Esophagus (tissue), 2 donors: ENCODE measurements around the gene PAK6. TPM values are rescaled to one million over a fixed set of nuclear protein-coding genes. Genes with fewer than 3 reads are reported as not detected.

ENCODE experiments used
- H3K27ac ChIP-seq, 2 donors: one replicate each; pipeline ENCODE4 v1.5.1; 2013; ENCODE audit warnings: low read depth in 2 of 2, mild to moderate bottlenecking in 2 of 2, inconsistent platforms in 1 of 2, low read length in 1 of 2, moderate library complexity in 1 of 2
- H3K27me3 ChIP-seq, 2 donors: one replicate each; pipeline ENCODE4 v1.6.1; 2013; ENCODE audit warnings: low read length in 2 of 2, control low read depth in 1 of 2, mild to moderate bottlenecking in 1 of 2; ENCODE audit not compliant: insufficient read depth in 2 of 2, control insufficient read depth in 1 of 2
- H3K36me3 ChIP-seq, 2 donors: one replicate each; pipeline ENCODE4 v1.6.1; 2013; ENCODE audit warnings: low read length in 1 of 2; ENCODE audit not compliant: control insufficient read depth in 2 of 2, insufficient read depth in 2 of 2
- H3K4me1 ChIP-seq, 2 donors: one replicate each; pipeline ENCODE4 v1.6.1; 2013; ENCODE audit warnings: low read length in 1 of 2; ENCODE audit not compliant: control insufficient read depth in 2 of 2, insufficient read depth in 2 of 2
- H3K4me3 ChIP-seq, 2 donors: one replicate each; pipeline ENCODE4 v1.5.1; 2013; ENCODE audit warnings: low read length in 2 of 2, mild to moderate bottlenecking in 2 of 2, low read depth in 1 of 2, moderate library complexity in 1 of 2
- H3K9me3 ChIP-seq, 2 donors: one replicate each; pipeline ENCODE4 v1.6.1; 2013; ENCODE audit warnings: mild to moderate bottlenecking in 2 of 2, low read depth in 1 of 2, low read length in 1 of 2, moderate library complexity in 1 of 2; ENCODE audit not compliant: control insufficient read depth in 2 of 2, insufficient read depth in 1 of 2
- WGBS, 2 donors: extraction: QIAGEN DNeasy Blood & Tissue Kit; methylation state at CpG; one replicate each; pipeline ENCODE4 v1.1.7; 2013; 5-methylcytosine and 5-hydroxymethylcytosine counted together
- polyA plus RNA-seq, 2 donors: library from polyadenylated mRNA; stranded (reverse); fragments of 200-250 nt; gene quantifications; one replicate each; pipeline ENCODE4 v1.2.3, GENCODE V29; 2013
- donor health status: healthy with polysubstance abuse.
- donor health status: Bipolar disorder and iron deficiency.

The PAK6 gene
- polyA plus RNA-seq, 2 donors, result 14.7 to 16.6 TPM

DNA sequence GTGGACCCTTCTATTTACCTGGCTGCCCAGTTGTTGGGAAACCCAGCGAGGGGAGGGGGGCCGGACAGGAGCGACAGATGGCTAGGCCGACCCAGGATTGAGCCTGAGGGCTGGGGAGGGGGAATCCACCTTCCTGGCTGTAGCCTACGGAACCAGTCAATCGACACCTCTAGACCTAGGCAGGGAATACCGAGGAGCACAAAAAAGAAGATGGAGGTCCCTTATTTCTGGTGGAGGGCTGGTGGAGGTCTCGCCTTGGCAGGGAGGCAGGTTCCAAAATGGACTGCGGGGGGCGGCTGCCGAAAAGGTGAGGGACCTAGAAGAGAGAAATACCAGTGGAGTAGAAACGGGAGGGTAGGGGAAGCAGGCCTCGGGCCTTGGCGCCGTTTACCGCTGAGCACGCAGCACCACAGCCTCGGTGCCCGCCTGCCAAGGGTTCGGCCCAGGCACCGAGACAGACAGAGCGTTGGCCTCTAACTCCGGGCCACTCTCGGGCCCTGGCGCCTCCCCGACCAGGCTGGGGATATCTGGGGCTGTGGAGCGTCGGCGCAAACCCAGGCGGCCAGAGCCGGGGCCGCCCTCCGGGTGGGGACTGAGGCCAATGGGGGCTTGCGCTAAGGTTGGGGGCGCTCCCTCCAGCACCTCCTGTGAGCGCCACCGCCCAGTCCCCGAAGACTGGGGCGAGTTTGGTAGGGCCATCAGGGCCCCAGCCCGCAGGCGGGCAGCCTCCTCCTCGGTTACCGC, 42.4 kb downstream of the PAK6 start:
- peak overlapping the region; percentile 38 to 43 for H3K4me3 ChIP-seq
- H3K9me3 ChIP-seq, result no peaks in the 10 kb centered on the region
- peaks cover 2 to 11% of the 10 kb centered on the region in 2 donors for H3K27me3 ChIP-seq
- 47 to 50% methylated on average over 39 to 43 of the region's 43 CpGs for WGBS, 2 donors
- peaks cover 13 to 21% of the 10 kb centered on the region in 2 donors for H3K4me1 ChIP-seq
- H3K36me3 ChIP-seq, result peaks cover 0 to 5% of the 10 kb centered on the region in 2 donors
- no peak overlapping the region for H3K27ac ChIP-seq

GRCh38 chr15:40281801-40282146, 42.9 kb downstream of the PAK6 start:
- H3K4me3 ChIP-seq, result peak overlapping the region; percentile 38 to 43
- peaks cover 2 to 11% of the 10 kb centered on the region in 2 donors for H3K27me3 ChIP-seq
- 4 to 9% methylated on average over 39 to 51 of the region's 51 CpGs for WGBS, 2 donors
- H3K4me1 ChIP-seq, result peaks cover 13 to 21% of the 10 kb centered on the region in 2 donors
- no peaks in the 10 kb centered on the region for H3K36me3 ChIP-seq
- no peaks in the 10 kb centered on the region for H3K9me3 ChIP-seq
- H3K27ac ChIP-seq, result no peak overlapping the region

DNA sequence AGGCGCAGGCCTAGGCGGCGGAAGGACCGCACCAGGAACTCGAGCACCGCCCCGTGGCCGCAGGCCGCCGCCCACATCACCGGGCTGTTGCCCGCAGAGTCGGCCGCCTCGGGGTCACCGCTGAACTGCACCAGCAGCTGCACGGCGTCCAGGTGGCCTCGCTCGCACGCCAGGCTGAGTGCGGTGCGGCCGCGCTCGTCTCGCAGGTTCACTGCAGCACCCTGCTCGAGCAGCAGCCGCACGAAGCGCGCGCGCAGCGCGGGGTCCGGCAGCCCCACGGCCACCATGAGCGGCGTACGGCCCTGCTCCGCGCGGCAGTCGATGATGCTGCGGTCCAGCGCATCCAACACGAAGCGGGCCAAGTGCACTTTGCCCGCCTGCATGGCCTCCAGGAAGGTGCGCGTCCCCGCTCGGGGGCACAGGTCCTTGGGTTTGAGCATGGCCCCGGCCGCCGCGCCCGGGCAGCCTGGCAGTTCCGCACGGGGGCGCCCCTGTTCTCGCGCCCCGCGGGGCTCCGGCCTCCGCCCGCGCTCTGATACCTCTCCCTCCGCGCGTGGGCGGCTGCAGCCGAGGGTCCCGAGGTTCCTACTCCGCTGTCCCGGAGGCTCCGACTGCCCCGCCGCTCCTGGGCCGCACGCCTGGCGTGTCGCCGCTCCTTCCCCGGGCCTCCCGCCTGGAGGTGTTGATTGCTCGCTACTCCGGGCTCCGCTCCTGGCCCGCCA, 43.4 kb downstream of the PAK6 start:
- H3K27me3 ChIP-seq, result peaks cover 2 to 11% of the 10 kb centered on the region in 2 donors
- H3K4me1 ChIP-seq, result peaks cover 13 to 21% of the 10 kb centered on the region in 2 donors
- 0 to 1% methylated on average over 53 to 92 of the region's 92 CpGs for WGBS, 2 donors
- H3K36me3 ChIP-seq, result no peaks in the 10 kb centered on the region
- no peaks in the 10 kb centered on the region for H3K9me3 ChIP-seq
- H3K27ac ChIP-seq, result no peak overlapping the region
- H3K4me3 ChIP-seq, result peak overlapping the region; percentile 38 to 43

- H3K4me1 ChIP-seq, result peaks cover 13 to 21% of the 10 kb centered on the region in 2 donors
- H3K4me3 ChIP-seq, result peak within 1 kb of the TSS; percentile 38 to 43
- 2 to 3% methylated on average over 73 to 76 of the region's 76 CpGs for WGBS, 2 donors
- H3K27ac ChIP-seq, result no peak within 1 kb of the TSS
- no peaks in the 10 kb centered on the region for H3K9me3 ChIP-seq
- no peaks in the 10 kb centered on the region for H3K36me3 ChIP-seq
- peaks cover 2 to 11% of the 10 kb centered on the region in 2 donors for H3K27me3 ChIP-seq
Observed at GRCh38 chr15:40282869-40283614, 44.2 kb downstream of the PAK6 start, which contains the start of gene ANKRD63. TSS of gene ANKRD63 (minus strand) at chr15:40283064. CDS start at chr15:40282586, 478 bp downstream.

- Histone ChIP-seq H3K9me3 (no peaks in the 10 kb centered on the region), H3K4me3 (no peak overlapping the region), H3K27ac (no peak overlapping the region), H3K36me3 (no peaks in the 10 kb centered on the region), H3K4me1 (peaks cover 13 to 21% of the 10 kb centered on the region in 2 donors), H3K27me3 (peaks cover 2 to 11% of the 10 kb centered on the region in 2 donors)
- WGBS, 2 donors, result 29 to 31% methylated on average over 33 of the region's 33 CpGs
Observed at GRCh38 chr15:40283615-40284300, 44.9 kb downstream of the PAK6 start.

- Histone ChIP-seq H3K36me3 (no peaks in the 10 kb centered on the region), H3K4me1 (peaks cover 10 to 17% of the 10 kb centered on the region in 2 donors)
- 61 to 71% methylated on average over 4 of the region's 4 CpGs for WGBS, 2 donors
Observed at GRCh38 chr15:40285151-40285550, 46.3 kb downstream of the PAK6 start.

GRCh38 chr15:40285554-40286011, 46.7 kb downstream of the PAK6 start:
- no peak overlapping the region for H3K27ac ChIP-seq

More at GRCh38 chr15:40285151-40285550, 46.3 kb downstream of the PAK6 start:
- Histone ChIP-seq H3K27ac (no peak overlapping the region), H3K27me3 (peaks cover 2 to 11% of the 10 kb centered on the region in 2 donors), H3K4me3 (no peak overlapping the region), H3K9me3 (no peaks in the 10 kb centered on the region)

DNA sequence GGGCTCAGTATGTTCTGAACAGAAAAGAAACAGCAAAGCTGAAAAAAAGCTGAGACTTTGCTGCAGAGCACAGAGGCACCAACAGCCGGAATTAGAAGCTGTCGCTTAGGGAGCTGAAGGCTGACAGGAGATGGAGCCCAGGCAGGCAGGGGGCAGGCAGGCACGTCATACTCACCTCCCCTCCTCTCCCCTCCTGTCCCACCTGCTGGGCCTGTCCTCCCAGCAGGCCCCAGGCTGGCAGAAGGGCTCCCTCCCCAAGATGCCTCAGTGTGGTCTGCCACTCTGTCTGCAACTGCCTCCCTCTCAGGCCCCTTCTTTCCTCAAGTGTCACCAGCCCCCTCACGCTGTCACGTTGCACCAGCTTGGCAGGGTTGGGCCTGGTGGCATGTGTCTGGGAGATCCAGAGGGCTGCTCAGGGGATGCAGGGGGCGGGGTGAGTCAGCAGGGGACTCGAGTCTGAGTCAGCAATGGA, 47.2 kb downstream of the PAK6 start:
- no peaks in the 10 kb centered on the region for H3K9me3 ChIP-seq
- H3K27ac ChIP-seq, result no peak overlapping the region
- 87 to 88% methylated on average over 7 of the region's 7 CpGs for WGBS, 2 donors
- H3K4me1 ChIP-seq, result peaks cover 10 to 19% of the 10 kb centered on the region in 2 donors
- no peaks in the 10 kb centered on the region for H3K36me3 ChIP-seq
- no peak overlapping the region for H3K4me3 ChIP-seq
- H3K27me3 ChIP-seq, result peaks cover 0 to 9% of the 10 kb centered on the region in 2 donors

More at GRCh38 chr15:40285554-40286011, 46.7 kb downstream of the PAK6 start:
- no peaks in the 10 kb centered on the region for H3K9me3 ChIP-seq
- no peak overlapping the region for H3K4me3 ChIP-seq
- WGBS, 2 donors, result 35% methylated on average over 1 of the region's 1 CpG
- peaks cover 10 to 17% of the 10 kb centered on the region in 2 donors for H3K4me1 ChIP-seq
- H3K27me3 ChIP-seq, result peaks cover 2 to 9% of the 10 kb centered on the region in 2 donors
- H3K36me3 ChIP-seq, result no peaks in the 10 kb centered on the region
